ENCODE results near the gene TRPM6.

TRPM6 gene

DNA sequence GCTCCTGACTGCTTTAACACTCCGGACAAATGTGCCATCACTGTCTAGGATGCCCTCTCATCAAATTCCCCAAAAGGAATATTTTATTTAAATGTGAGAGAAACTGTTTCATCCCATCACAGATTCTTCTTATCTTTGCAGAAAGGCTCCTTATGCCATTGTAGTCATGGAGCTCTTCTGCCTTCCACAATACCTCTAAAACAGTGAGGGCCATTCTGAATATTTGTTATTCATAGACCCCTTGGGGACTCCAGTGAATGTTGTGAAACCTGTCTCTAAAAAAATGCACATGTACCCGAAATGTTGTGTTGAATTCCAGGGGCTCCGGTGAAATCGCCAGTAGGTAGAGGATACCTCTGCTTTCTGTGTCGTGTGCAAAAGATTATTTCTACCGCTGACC lies 213.6 kb downstream of the TRPM6 start:
- H3K4me1 ChIP-seq = no peaks in the 10 kb centered on the region
- H3K27me3 ChIP-seq (ENCODE audit: control insufficient read depth, insufficient read depth, low read length) = no peaks in the 10 kb centered on the region
- H3K4me2 ChIP-seq (ENCODE audit: low read length) = no peak overlapping the region
- H3K9ac ChIP-seq = no peak overlapping the region
- no peak overlapping the region for H3K4me3 ChIP-seq (ENCODE audit: low read depth, low read length)
- TF ChIP-seq, protein P1, sequence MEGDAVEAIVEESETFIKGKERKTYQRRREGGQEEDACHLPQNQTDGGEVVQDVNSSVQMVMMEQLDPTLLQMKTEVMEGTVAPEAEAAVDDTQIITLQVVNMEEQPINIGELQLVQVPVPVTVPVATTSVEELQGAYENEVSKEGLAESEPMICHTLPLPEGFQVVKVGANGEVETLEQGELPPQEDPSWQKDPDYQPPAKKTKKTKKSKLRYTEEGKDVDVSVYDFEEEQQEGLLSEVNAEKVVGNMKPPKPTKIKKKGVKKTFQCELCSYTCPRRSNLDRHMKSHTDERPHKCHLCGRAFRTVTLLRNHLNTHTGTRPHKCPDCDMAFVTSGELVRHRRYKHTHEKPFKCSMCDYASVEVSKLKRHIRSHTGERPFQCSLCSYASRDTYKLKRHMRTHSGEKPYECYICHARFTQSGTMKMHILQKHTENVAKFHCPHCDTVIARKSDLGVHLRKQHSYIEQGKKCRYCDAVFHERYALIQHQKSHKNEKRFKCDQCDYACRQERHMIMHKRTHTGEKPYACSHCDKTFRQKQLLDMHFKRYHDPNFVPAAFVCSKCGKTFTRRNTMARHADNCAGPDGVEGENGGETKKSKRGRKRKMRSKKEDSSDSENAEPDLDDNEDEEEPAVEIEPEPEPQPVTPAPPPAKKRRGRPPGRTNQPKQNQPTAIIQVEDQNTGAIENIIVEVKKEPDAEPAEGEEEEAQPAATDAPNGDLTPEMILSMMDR (IDR thresholded peaks at IDR 0.05) = no peak
- H3K9me3 ChIP-seq (ENCODE audit: control insufficient read depth, low read length) = no peaks in the 10 kb centered on the region
- H2AFZ ChIP-seq = no peak overlapping the region
- no peaks in the 10 kb centered on the region for H3K79me2 ChIP-seq
- no peaks in the 10 kb centered on the region for H3K36me3 ChIP-seq (ENCODE audit: control insufficient read depth, insufficient read depth, low read length)
- H3K27ac ChIP-seq = no peak overlapping the region
